A549 treated with Mapracorat at 1 μM for 4 hours (cell line): ENCODE data around the gene MARCOL. TPM values are rescaled to one million over a fixed set of nuclear protein-coding genes. Genes with fewer than 3 reads are reported as not detected.

Experiments used
- total RNA-seq: library from RNA; stranded (reverse); fragments of 200-300 nt; extraction: Qiagen RNA extraction; gene quantifications from 5 replicates; pipeline ENCODE4 v1.2.3, GENCODE V29; 2022

The MARCOL gene, protein sequence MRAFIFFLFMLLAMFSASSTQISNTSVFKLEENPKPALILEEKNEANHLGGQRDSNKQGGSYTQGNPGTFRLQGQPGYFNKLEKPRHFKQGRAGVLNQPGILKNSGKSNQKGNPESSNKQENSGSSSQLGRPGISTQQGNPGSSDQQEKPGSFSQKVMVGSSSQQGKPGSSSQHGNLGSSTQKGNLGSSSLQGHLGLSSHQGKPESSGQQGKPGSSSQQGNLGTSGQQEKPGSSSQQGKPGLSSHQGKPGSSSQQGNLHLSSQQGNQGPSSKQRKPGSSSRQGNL
- not detected in 5 replicates for total RNA-seq

DNA sequence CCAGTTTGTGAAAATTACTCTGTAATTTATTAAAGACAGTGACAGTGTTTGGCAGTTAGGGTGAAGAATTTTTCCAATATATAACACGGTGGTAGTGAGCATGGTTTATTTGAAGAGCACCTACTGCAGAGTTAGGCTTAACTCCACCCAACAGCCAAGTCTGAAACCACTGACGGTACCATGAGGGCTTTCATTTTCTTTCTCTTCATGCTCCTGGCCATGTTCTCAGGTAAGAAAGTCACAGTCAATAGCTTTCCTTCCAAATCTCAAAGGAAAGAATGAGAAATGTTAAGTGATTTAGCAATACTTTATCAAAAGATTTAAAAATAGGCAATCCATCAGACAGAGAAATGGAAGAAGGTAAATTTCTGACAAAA, at the start of gene MARCOL:
MARCOL (plus strand) TSS at position 108 of the 377 bp plus-strand sequence; CDS start at position 181, 73 bp downstream.

DNA sequence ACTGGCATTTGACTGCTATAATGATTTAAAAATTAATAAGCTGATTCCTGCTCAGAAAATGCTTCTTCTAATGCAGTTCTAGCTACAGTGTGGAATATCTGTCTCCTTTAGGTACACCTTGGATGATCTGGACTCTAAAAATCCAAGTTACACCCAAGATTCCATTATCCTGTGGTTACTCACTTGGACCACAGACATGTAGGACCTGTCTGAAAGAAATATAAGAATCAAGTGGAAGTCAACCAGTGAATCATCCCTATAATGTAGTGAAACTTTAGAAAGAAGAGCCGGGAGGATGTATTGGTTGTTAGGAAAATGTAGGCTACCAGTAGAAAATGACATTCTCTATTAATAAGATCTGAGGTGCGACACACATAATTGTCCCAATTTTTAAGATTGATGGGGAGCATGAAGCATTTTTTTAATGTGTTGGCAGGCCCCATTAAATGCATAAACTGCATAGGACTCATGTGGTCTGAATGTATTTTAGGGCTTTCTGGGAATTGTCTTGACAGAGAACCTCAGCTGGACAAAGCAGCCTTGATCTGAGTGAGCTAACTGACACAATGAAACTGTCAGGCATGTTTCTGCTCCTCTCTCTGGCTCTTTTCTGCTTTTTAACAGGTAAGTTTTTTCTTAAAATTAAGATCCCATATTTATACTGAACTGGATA, 35.7 kb upstream of the MARCOL start, which contains the start of gene SPINK6:
SPINK6 (plus strand) TSS at position 512 of the 673 bp plus-strand sequence; CDS start at position 567, 55 bp downstream.

DNA sequence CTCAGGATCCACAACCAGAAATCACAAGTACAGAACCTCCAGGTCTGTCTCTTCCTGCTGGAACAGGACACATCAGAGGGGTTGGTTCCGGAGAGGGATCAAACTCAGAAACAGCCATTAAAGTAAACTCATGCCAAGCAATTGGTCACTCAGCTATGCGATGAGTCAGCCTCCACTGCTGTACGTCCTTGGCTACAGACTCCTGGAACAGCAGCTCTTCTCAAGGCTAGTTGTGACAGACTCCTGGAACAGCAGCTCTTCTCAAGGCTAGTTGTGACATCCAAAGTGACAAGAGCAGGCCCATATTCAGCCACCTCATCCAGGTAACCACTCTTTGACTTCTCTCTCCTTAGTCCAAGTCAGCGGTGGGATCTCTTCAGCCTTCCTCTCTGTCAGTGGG, 30.2 kb downstream of the MARCOL start, which contains the start of gene SPINK13:
SPINK13 (plus strand) TSS at position 229 of the 400 bp plus-strand sequence. CDS start 1,279 bp downstream, outside the sequence.

Other genes starting within 250 kb of the MARCOL start
- not detected in 5 replicates for gene SPINK5, start 174.5 kb upstream of the MARCOL start, total RNA-seq
- not detected in 5 replicates for gene SPINK14, start 70.0 kb upstream of the MARCOL start, total RNA-seq
- 0.45 to 1.1 TPM (median 0.57 TPM) in 5 replicates for gene SPINK6, start 35.5 kb upstream of the MARCOL start, total RNA-seq
- 0.27 to 0.30 TPM (median 0.27 TPM) in 3 of 5 replicates, not detected in the others for gene SPINK13, start 30.3 kb downstream of the MARCOL start, total RNA-seq
- not detected in 5 replicates for gene SPINK7, start 73.9 kb downstream of the MARCOL start, total RNA-seq
- gene SPINK9, start 97.0 kb downstream of the MARCOL start, total RNA-seq = not detected in 5 replicates
- 16.6 to 20.5 TPM (median 19.3 TPM) in 5 replicates for gene FBXO38, start 145.4 kb downstream of the MARCOL start, total RNA-seq